Measurements from ENCODE around the gene RASIP1.
"Not testable (repeated sequence)": the region's sequence is repeated elsewhere in the genome, so short reads cannot be mapped to it uniquely, and the experiment has no call there.

RASIP1 gene

DNA sequence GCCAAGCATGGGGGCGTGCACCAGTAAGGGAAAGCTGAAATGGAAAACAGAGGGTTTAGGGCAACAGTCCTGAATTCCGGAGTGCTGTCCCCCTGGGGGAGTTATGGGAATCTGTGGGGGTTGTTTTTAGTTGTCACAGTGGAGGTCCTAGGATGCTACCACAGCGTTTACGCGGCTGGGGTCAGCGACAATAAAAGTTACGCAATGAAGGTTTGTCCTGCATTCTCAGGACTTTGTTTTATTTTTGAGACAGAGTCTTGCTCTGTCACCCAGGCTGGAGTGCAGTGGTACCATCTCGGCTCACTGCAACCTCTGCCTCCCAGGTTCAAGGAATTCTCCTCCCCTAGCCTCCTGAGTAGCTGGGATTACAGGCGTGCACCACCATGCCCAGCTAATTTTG, 46.8 kb downstream of the RASIP1 start:
- Histone ChIP-seq H3K27me3 (ENCODE audit: control insufficient read depth in 1 of 2, insufficient read depth in 1 of 2, low read length in 2 of 2) (peaks cover 8 to 21% of the 10 kb centered on the region in 2 experiments), H3K4me1 (ENCODE audit: control insufficient read depth, insufficient read depth, low read depth, low read length) (peaks cover 18% of the 10 kb centered on the region)
- not testable (repeated sequence) for H2BK120ac ChIP-seq (ENCODE audit: low read depth, low read length); H3K9me3 ChIP-seq (ENCODE audit: control insufficient read depth, low read length); H3K27ac ChIP-seq (ENCODE audit: low read length, poor library complexity, severe bottlenecking); H4K8ac ChIP-seq (ENCODE audit: low read length); H3K14ac ChIP-seq (ENCODE audit: low read length in 2 of 2); H2BK5ac ChIP-seq (ENCODE audit: low read depth, low read length, poor library complexity, severe bottlenecking); H3K79me1 ChIP-seq (replicated peaks; ENCODE audit: low read length, poor library complexity, severe bottlenecking); H3K4me3 ChIP-seq (ENCODE audit: insufficient read depth in 1 of 2, low read depth in 1 of 2, low read length in 2 of 2); H2AFZ ChIP-seq (ENCODE audit: low read depth, low read length); H4K91ac ChIP-seq (ENCODE audit: low read length); H3K9ac ChIP-seq (ENCODE audit: low read length); H3K36me3 ChIP-seq (ENCODE audit: control insufficient read depth in 1 of 2, insufficient read depth in 2 of 2, low read depth in 1 of 2, low read length in 2 of 2); H2BK12ac ChIP-seq (ENCODE audit: low read length in 2 of 2); H3K4me2 ChIP-seq (ENCODE audit: low read length, poor library complexity, severe bottlenecking); H3K23ac ChIP-seq (ENCODE audit: low read length in 2 of 2); DNase-seq; H2AK5ac ChIP-seq (ENCODE audit: low read length, severe bottlenecking); H2BK15ac ChIP-seq (ENCODE audit: low read depth, poor library complexity, severe bottlenecking); H3K4ac ChIP-seq (ENCODE audit: low read depth in 1 of 2, low read length in 2 of 2); H3K18ac ChIP-seq (ENCODE audit: low read depth in 1 of 2, low read length in 2 of 2)
- WGBS = 89% methylated on average over 9 of the region's 9 CpGs

DNA sequence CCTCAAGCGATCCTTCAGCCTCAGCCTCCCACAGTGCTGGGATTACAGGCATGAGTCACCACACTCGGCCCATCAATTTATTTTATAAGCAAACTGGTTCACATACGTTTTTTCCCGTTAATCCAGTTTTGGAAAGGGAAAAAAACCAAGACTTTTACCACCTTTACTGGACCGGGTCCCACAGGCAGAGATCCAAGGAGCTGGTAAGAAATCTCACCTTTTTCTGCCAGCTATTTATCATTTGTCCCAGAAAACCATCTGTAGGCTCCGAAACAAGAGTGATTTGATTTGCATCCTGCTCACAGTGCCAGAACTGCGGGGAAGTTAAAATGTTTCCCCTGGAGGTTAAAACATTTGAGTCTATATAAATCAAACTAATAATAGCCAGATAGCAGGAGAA, 51.0 kb downstream of the RASIP1 start:
- peaks cover 0 to 7% of the 10 kb centered on the region in 2 experiments for H3K27me3 ChIP-seq (ENCODE audit: control insufficient read depth in 1 of 2, insufficient read depth in 1 of 2, low read length in 2 of 2)
- H3K79me1 ChIP-seq (replicated peaks; ENCODE audit: low read length, poor library complexity, severe bottlenecking) = no peaks in the 10 kb centered on the region
- no peak overlapping the region for H4K91ac ChIP-seq (ENCODE audit: low read length)
- H3K9me3 ChIP-seq (ENCODE audit: control insufficient read depth, low read length) = no peaks in the 10 kb centered on the region
- H2BK5ac ChIP-seq (ENCODE audit: low read depth, low read length, poor library complexity, severe bottlenecking) = no peak overlapping the region
- no peak overlapping the region for H2BK120ac ChIP-seq (ENCODE audit: low read depth, low read length)
- H3K4me2 ChIP-seq (ENCODE audit: low read length, poor library complexity, severe bottlenecking) = no peak overlapping the region
- no peak overlapping the region for H3K9ac ChIP-seq (ENCODE audit: low read length)
- DNase-seq = no peak
- no peak overlapping the region for H2BK12ac ChIP-seq (ENCODE audit: low read length in 2 of 2)
- no peak overlapping the region for H2AFZ ChIP-seq (ENCODE audit: low read depth, low read length)
- H2BK15ac ChIP-seq (ENCODE audit: low read depth, poor library complexity, severe bottlenecking) = no peak overlapping the region
- H2AK5ac ChIP-seq (ENCODE audit: low read length, severe bottlenecking) = no peak overlapping the region
- H3K4ac ChIP-seq (ENCODE audit: low read depth in 1 of 2, low read length in 2 of 2) = no peak overlapping the region
- H3K27ac ChIP-seq (ENCODE audit: low read length, poor library complexity, severe bottlenecking) = no peak overlapping the region
- no peak overlapping the region for H3K4me3 ChIP-seq (ENCODE audit: insufficient read depth in 1 of 2, low read depth in 1 of 2, low read length in 2 of 2)
- no peak overlapping the region for H3K18ac ChIP-seq (ENCODE audit: low read depth in 1 of 2, low read length in 2 of 2)
- H3K36me3 ChIP-seq (ENCODE audit: control insufficient read depth in 1 of 2, insufficient read depth in 2 of 2, low read depth in 1 of 2, low read length in 2 of 2) = no peaks in the 10 kb centered on the region
- H3K14ac ChIP-seq (ENCODE audit: low read length in 2 of 2) = no peak overlapping the region
- H4K8ac ChIP-seq (ENCODE audit: low read length) = no peak overlapping the region
- H3K23ac ChIP-seq (ENCODE audit: low read length in 2 of 2) = no peak overlapping the region
- WGBS = 80% methylated on average over 5 of the region's 7 CpGs
- peaks cover 3% of the 10 kb centered on the region for H3K4me1 ChIP-seq (ENCODE audit: control insufficient read depth, insufficient read depth, low read depth, low read length)

- no peak overlapping the region for H2BK120ac ChIP-seq (ENCODE audit: low read depth, low read length)
- no peak overlapping the region for H2AFZ ChIP-seq (ENCODE audit: low read depth, low read length)
- no peak overlapping the region for H3K27ac ChIP-seq (ENCODE audit: low read length, poor library complexity, severe bottlenecking)
- no peak overlapping the region for H3K4ac ChIP-seq (ENCODE audit: low read depth in 1 of 2, low read length in 2 of 2)
- no peak overlapping the region for H4K8ac ChIP-seq (ENCODE audit: low read length)
- H2BK12ac ChIP-seq (ENCODE audit: low read length in 2 of 2) = no peak overlapping the region
- no peak for DNase-seq
- no peak overlapping the region for H2AK5ac ChIP-seq (ENCODE audit: low read length, severe bottlenecking)
- H3K4me3 ChIP-seq (ENCODE audit: insufficient read depth in 1 of 2, low read depth in 1 of 2, low read length in 2 of 2) = no peak overlapping the region
- no peak overlapping the region for H2BK5ac ChIP-seq (ENCODE audit: low read depth, low read length, poor library complexity, severe bottlenecking)
- peaks cover 5 to 7% of the 10 kb centered on the region in 2 experiments for H3K27me3 ChIP-seq (ENCODE audit: control insufficient read depth in 1 of 2, insufficient read depth in 1 of 2, low read length in 2 of 2)
- H3K14ac ChIP-seq (ENCODE audit: low read length in 2 of 2) = no peak overlapping the region
- H3K9ac ChIP-seq (ENCODE audit: low read length) = no peak overlapping the region
- peaks cover 3% of the 10 kb centered on the region for H3K4me1 ChIP-seq (ENCODE audit: control insufficient read depth, insufficient read depth, low read depth, low read length)
- no peaks in the 10 kb centered on the region for H3K36me3 ChIP-seq (ENCODE audit: control insufficient read depth in 1 of 2, insufficient read depth in 2 of 2, low read depth in 1 of 2, low read length in 2 of 2)
- H3K9me3 ChIP-seq (ENCODE audit: control insufficient read depth, low read length) = no peaks in the 10 kb centered on the region
- H2BK15ac ChIP-seq (ENCODE audit: low read depth, poor library complexity, severe bottlenecking) = no peak overlapping the region
- no peak overlapping the region for H3K18ac ChIP-seq (ENCODE audit: low read depth in 1 of 2, low read length in 2 of 2)
- no peak overlapping the region for H3K23ac ChIP-seq (ENCODE audit: low read length in 2 of 2)
- no peak overlapping the region for H3K4me2 ChIP-seq (ENCODE audit: low read length, poor library complexity, severe bottlenecking)
- H4K91ac ChIP-seq (ENCODE audit: low read length) = no peak overlapping the region
- H3K79me1 ChIP-seq (replicated peaks; ENCODE audit: low read length, poor library complexity, severe bottlenecking) = no peaks in the 10 kb centered on the region
- WGBS = 88% methylated on average over 3 of the region's 3 CpGs
Measured at GRCh38 chr19:48687776-48688175, 52.6 kb downstream of the RASIP1 start.

DNA sequence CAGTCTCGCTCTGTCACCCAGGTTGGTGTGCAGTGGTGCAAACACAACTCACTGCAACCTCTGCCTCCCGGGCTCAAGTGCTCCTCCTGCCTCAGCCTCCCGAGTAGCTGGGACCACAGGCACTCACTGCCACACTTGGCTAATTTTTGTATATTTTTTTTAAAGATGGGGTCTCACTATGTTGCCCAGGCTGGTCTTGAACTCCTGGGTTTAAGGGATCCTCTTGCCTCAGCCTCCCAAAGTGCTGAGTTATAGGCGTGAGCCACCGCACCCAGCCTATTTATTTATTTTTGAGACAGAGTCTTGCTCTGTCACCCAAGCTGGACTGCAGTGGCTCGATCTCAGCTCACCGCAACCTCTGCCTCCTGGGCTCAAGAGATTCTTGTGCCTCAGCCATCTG, 53.8 kb downstream of the RASIP1 start:
- H3K27ac ChIP-seq (ENCODE audit: low read length, poor library complexity, severe bottlenecking); H3K4me3 ChIP-seq (ENCODE audit: insufficient read depth in 1 of 2, low read depth in 1 of 2, low read length in 2 of 2); H3K9ac ChIP-seq (ENCODE audit: low read length); H3K18ac ChIP-seq (ENCODE audit: low read depth in 1 of 2, low read length in 2 of 2); H3K79me1 ChIP-seq (replicated peaks; ENCODE audit: low read length, poor library complexity, severe bottlenecking); H4K91ac ChIP-seq (ENCODE audit: low read length); H3K9me3 ChIP-seq (ENCODE audit: control insufficient read depth, low read length); DNase-seq; H3K4me1 ChIP-seq (ENCODE audit: control insufficient read depth, insufficient read depth, low read depth, low read length); H2BK15ac ChIP-seq (ENCODE audit: low read depth, poor library complexity, severe bottlenecking); H2BK120ac ChIP-seq (ENCODE audit: low read depth, low read length); H4K8ac ChIP-seq (ENCODE audit: low read length); H3K23ac ChIP-seq (ENCODE audit: low read length in 2 of 2); H2AK5ac ChIP-seq (ENCODE audit: low read length, severe bottlenecking); H2BK12ac ChIP-seq (ENCODE audit: low read length in 2 of 2); H3K27me3 ChIP-seq (ENCODE audit: control insufficient read depth in 1 of 2, insufficient read depth in 1 of 2, low read length in 2 of 2); H3K36me3 ChIP-seq (ENCODE audit: control insufficient read depth in 1 of 2, insufficient read depth in 2 of 2, low read depth in 1 of 2, low read length in 2 of 2); H2BK5ac ChIP-seq (ENCODE audit: low read depth, low read length, poor library complexity, severe bottlenecking); H3K4me2 ChIP-seq (ENCODE audit: low read length, poor library complexity, severe bottlenecking); H2AFZ ChIP-seq (ENCODE audit: low read depth, low read length); H3K4ac ChIP-seq (ENCODE audit: low read depth in 1 of 2, low read length in 2 of 2); H3K14ac ChIP-seq (ENCODE audit: low read length in 2 of 2): not testable (repeated sequence)
- 95% methylated on average over 6 of the region's 7 CpGs for WGBS
